ENCODE measurements around the gene THBS1.

Gene THBS1

GRCh38 chr15:39580485-39581241, at the start of gene THBS1:
Gene THBS1 (plus strand): TSS chr15:39581079. CDS start chr15:39581858, 779 bp downstream.
- TF ChIP-seq PATZ1 (CRISPR knock-in tag; IDR thresholded peaks at IDR 0.05; ENCODE audit: borderline replicate concordance) (peak; percentile 16; the same call in 1 of the 2 replicates), ZFP3 (CRISPR knock-in tag; IDR thresholded peaks at IDR 0.05) (no peak)
- ATAC-seq: peak; percentile 85

GRCh38 chr15:39534996-39535395, 45.9 kb upstream of the THBS1 start:
- no peak for ATAC-seq
- no peak for TF ChIP-seq ZFP30 (CRISPR knock-in tag; IDR thresholded peaks at IDR 0.05)
- TF ChIP-seq RARB (CRISPR knock-in tag; IDR thresholded peaks at IDR 0.05): no peak
- TF ChIP-seq ISL1 (CRISPR knock-in tag; IDR thresholded peaks at IDR 0.05): no peak
- TF ChIP-seq ZNF8 (CRISPR knock-in tag; IDR thresholded peaks at IDR 0.05): no peak
- no peak for TF ChIP-seq SNAI2 (CRISPR knock-in tag; IDR thresholded peaks at IDR 0.05)
- TF ChIP-seq OSR1 (CRISPR knock-in tag; IDR thresholded peaks at IDR 0.05): no peak
- no peak for TF ChIP-seq CSRNP3 (CRISPR knock-in tag; IDR thresholded peaks at IDR 0.05)

GRCh38 chr15:39535466-39535865, 45.4 kb upstream of the THBS1 start:
- no peak for ATAC-seq
- no peak for TF ChIP-seq PATZ1 (CRISPR knock-in tag; IDR thresholded peaks at IDR 0.05; ENCODE audit: borderline replicate concordance)
- no peak for TF ChIP-seq GLIS3 (CRISPR knock-in tag; IDR thresholded peaks at IDR 0.05)
- TF ChIP-seq TCF4 (CRISPR knock-in tag; IDR thresholded peaks at IDR 0.05; ENCODE audit: borderline replicate concordance): no peak
- TF ChIP-seq RARB (CRISPR knock-in tag; IDR thresholded peaks at IDR 0.05): no peak
- no peak for TF ChIP-seq PPARA (CRISPR knock-in tag; IDR thresholded peaks at IDR 0.05; ENCODE audit: borderline replicate concordance)
- no peak for TF ChIP-seq TOX (CRISPR knock-in tag; IDR thresholded peaks at IDR 0.05; ENCODE audit: borderline replicate concordance)
- TF ChIP-seq POU6F1 (CRISPR knock-in tag; IDR thresholded peaks at IDR 0.05; ENCODE audit: borderline replicate concordance, low read depth): no peak

GRCh38 chr15:39538936-39539335, 41.9 kb upstream of the THBS1 start:
- no peak for TF ChIP-seq CSRNP3 (CRISPR knock-in tag; IDR thresholded peaks at IDR 0.05)
- no peak for TF ChIP-seq ZNF8 (CRISPR knock-in tag; IDR thresholded peaks at IDR 0.05)
- no peak for TF ChIP-seq TOX (CRISPR knock-in tag; IDR thresholded peaks at IDR 0.05; ENCODE audit: borderline replicate concordance)
- no peak for TF ChIP-seq BACH2 (CRISPR knock-in tag; IDR thresholded peaks at IDR 0.05; ENCODE audit: borderline replicate concordance)
- TF ChIP-seq RARB (CRISPR knock-in tag; IDR thresholded peaks at IDR 0.05): no peak
- TF ChIP-seq ZFP3 (CRISPR knock-in tag; IDR thresholded peaks at IDR 0.05): no peak
- TF ChIP-seq TSHZ2 (CRISPR knock-in tag; IDR thresholded peaks at IDR 0.05): no peak
- no peak for TF ChIP-seq CSDC2 (CRISPR knock-in tag; IDR thresholded peaks at IDR 0.05)
- no peak for TF ChIP-seq ZNF565 (CRISPR knock-in tag; conservative IDR thresholded peaks at IDR 0.05; ENCODE audit: low read depth)
- no peak for TF ChIP-seq CREB5 (CRISPR knock-in tag; IDR thresholded peaks at IDR 0.05; ENCODE audit: low read depth)
- TF ChIP-seq POU6F1 (CRISPR knock-in tag; IDR thresholded peaks at IDR 0.05; ENCODE audit: borderline replicate concordance, low read depth): no peak
- TF ChIP-seq ARNTL (CRISPR knock-in tag; IDR thresholded peaks at IDR 0.05; ENCODE audit: borderline replicate concordance, low read depth): no peak
- TF ChIP-seq PPARA (CRISPR knock-in tag; IDR thresholded peaks at IDR 0.05; ENCODE audit: borderline replicate concordance): no peak
- ATAC-seq: no peak

Data from SK-N-SH treated with all-trans-retinoic acid at 6 μM for 48 hours (cell line).